ENCODE results near the gene PAK5. TPM values are rescaled to one million over a fixed set of nuclear protein-coding genes. Genes with fewer than 3 reads are reported as not detected.

PAK5 gene
- polyA plus RNA-seq, 2 of the 4 experiments (the other 2 are of a cell fraction) = 0.01 TPM; not detected in 1

- TF ChIP-seq RNF2 (IDR thresholded peaks at IDR 0.05; ENCODE audit: borderline replicate concordance, low read depth) (no peak), RARB (CRISPR knock-in tag; IDR thresholded peaks at IDR 0.05) (no peak), USF2 (IDR thresholded peaks at IDR 0.05) (no peak)
These were observed 257.4 kb downstream of the PAK5 start (continued) for GRCh38 chr20:9581509-9581908.

GRCh38 chr20:9578594-9578993 lies 260.3 kb downstream of the PAK5 start:
- TF ChIP-seq PBX3 (IDR thresholded peaks at IDR 0.05) (no peak), NPAS2 (CRISPR knock-in tag; IDR thresholded peaks at IDR 0.05; ENCODE audit: borderline replicate concordance) (no peak), MAFK (IDR thresholded peaks at IDR 0.05; ENCODE audit: partially characterized antibody) (no peak), FOSL2 (IDR thresholded peaks at IDR 0.05) (no peak), FOSL2 (CRISPR knock-in tag; IDR thresholded peaks at IDR 0.05) (no peak), PHF8 (IDR thresholded peaks at IDR 0.05; ENCODE audit: borderline replicate concordance, low read depth) (no peak), HOXB13 (CRISPR knock-in tag; IDR thresholded peaks at IDR 0.05; ENCODE audit: low read depth) (no peak), E2F6 (IDR thresholded peaks at IDR 0.05; ENCODE audit: borderline replicate concordance, low read depth) (no peak), RNF2 (IDR thresholded peaks at IDR 0.05; ENCODE audit: borderline replicate concordance, low read depth) (no peak), POLR2AphosphoS2 (conservative IDR thresholded peaks at IDR 0.05; ENCODE audit: low read length) (no peak), HDAC2 (IDR thresholded peaks at IDR 0.05) (no peak), EHF (CRISPR knock-in tag; IDR thresholded peaks at IDR 0.05) (no peak), FOXS1 (CRISPR knock-in tag; IDR thresholded peaks at IDR 0.05) (no peak), ZC3H11A (IDR thresholded peaks at IDR 0.05) (no peak), CBX8 (IDR thresholded peaks at IDR 0.05) (no peak), CBX2 (IDR thresholded peaks at IDR 0.05; ENCODE audit: borderline replicate concordance, low read depth) (no peak), ZNF302 (CRISPR knock-in tag; IDR thresholded peaks at IDR 0.05) (no peak), JUN (IDR thresholded peaks at IDR 0.05) (no peak), CEBPB (IDR thresholded peaks at IDR 0.05) (no peak), RAD21 (conservative IDR thresholded peaks at IDR 0.05 in 1 of 2, IDR thresholded peaks at IDR 0.05 in 1 of 2) (no peak), USF2 (IDR thresholded peaks at IDR 0.05) (no peak)
- FAIRE-seq (peak; percentile 67), DNase-seq (ENCODE audit: low read depth in 1 of 2, low spot score in 1 of 2) (no peak), ATAC-seq (no peak)
- H3K9me3 ChIP-seq = no peaks in the 10 kb centered on the region
- ChIA-PET POLR2A (no interaction called here), CTCF (no interaction called here)
- H3K4me1 ChIP-seq = no peaks in the 10 kb centered on the region
- no peak overlapping the region for H3K4me3 ChIP-seq
- WGBS (ENCODE audit: missing lambda C conversion rate) = 68% methylated on average over 2 of the region's 2 CpGs
- H3K27ac ChIP-seq = no peak overlapping the region
- no peak overlapping the region for H3K4me2 ChIP-seq

GRCh38 chr20:9577397-9577796 lies 261.5 kb downstream of the PAK5 start:
- TF ChIP-seq FOXS1 (CRISPR knock-in tag; IDR thresholded peaks at IDR 0.05) (no peak), EHMT2 (IDR thresholded peaks at IDR 0.05; ENCODE audit: low read depth) (no peak), RCOR1 (IDR thresholded peaks at IDR 0.05; ENCODE audit: low read depth, low read length) (no peak), FOSB (CRISPR knock-in tag; IDR thresholded peaks at IDR 0.05) (no peak), EP300 (IDR thresholded peaks at IDR 0.05) (no peak), EHF (CRISPR knock-in tag; IDR thresholded peaks at IDR 0.05) (no peak), GATA3 (IDR thresholded peaks at IDR 0.05; ENCODE audit: borderline replicate concordance) (no peak), ATOH8 (CRISPR knock-in tag; IDR thresholded peaks at IDR 0.05; ENCODE audit: low read depth) (no peak)
- ATAC-seq (no peak), FAIRE-seq (no peak), DNase-seq (ENCODE audit: low read depth in 1 of 2, low spot score in 1 of 2) (no peak)
- Histone ChIP-seq H3K4me2 (no peak overlapping the region), H3K9me3 (no peaks in the 10 kb centered on the region), H3K4me1 (no peaks in the 10 kb centered on the region), H3K4me3 (no peak overlapping the region), H3K27ac (no peak overlapping the region)
- 72% methylated on average over 7 of the region's 7 CpGs for WGBS (ENCODE audit: missing lambda C conversion rate)
- CTCF ChIA-PET = interaction anchor here (1.0 kb wide), 1 partner anchor 573 kb away, joined by 3 read pairs; no protein-coding TSS in a partner anchor
- POLR2A ChIA-PET = no interaction called here
